ENCODE results near the gene CACNA1A. TPM values are rescaled to one million over a fixed set of nuclear protein-coding genes. Genes with fewer than 3 reads are reported as not detected.

Gene CACNA1A
- total RNA-seq, 1 donor from 2014 or later = 1.5 TPM

DNA sequence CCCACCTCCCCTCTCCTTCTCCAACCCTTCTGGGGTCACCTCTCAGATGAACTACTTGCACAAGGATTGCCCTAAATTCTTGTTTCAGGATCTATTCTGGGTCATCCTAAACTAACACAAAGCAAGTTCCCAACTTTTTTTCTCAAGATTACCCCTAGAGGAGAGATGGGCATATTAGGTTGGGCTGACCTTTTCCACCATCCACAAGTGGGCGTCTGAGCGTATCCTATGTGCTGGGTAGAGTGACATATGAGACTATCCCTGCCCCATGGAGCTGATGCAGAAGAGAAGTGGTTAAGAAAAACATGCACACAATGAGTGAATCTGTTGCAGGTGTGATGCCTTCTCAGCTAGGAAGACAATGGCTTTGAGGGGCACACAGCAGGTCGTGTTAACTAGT lies 132.7 kb downstream of the CACNA1A start:
- H3K4me3 Mint-ChIP-seq = no peak overlapping the region
- H3K27me3 Mint-ChIP-seq = peaks cover 9% of the 10 kb centered on the region
- no peak for DNase-seq
- H3K9me3 Mint-ChIP-seq = peaks cover 2% of the 10 kb centered on the region
- no peak for TF ChIP-seq CTCF (IDR thresholded peaks at IDR 0.05)
- H3K36me3 Mint-ChIP-seq (ENCODE audit: low read depth) = no peaks in the 10 kb centered on the region
- ChIA-PET POLR2A (no interaction called here), CTCF (interaction anchor here (0.8 kb wide), 1 partner anchor 216 kb away, joined by 3 read pairs; no protein-coding TSS in a partner anchor)
- H3K4me1 Mint-ChIP-seq = no peaks in the 10 kb centered on the region
- no peak overlapping the region for H3K27ac Mint-ChIP-seq
- intact Hi-C loops (cut with micrococcal nuclease) = no loop called here
- ATAC-seq (ENCODE audit: low read depth) = no peak

DNA sequence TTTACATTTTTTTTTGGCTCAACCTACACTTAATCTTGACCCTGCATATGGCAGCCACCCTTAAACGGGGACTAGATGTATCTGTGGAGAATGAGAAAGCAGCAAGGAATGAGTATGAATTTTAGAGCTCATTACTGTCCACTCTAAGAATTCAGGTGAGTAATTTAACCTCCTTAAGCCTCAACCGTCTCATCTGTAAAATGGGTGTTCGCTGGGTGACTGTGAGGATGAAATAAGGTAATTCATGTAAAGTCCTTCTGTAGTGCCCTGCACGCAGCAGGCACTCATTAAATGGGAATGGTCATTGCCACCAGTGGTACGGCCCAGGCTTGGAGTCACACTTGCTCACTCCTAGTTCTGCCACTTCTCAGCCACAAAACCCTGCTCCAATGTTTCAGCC lies 135.3 kb downstream of the CACNA1A start:
- intact Hi-C loops (cut with micrococcal nuclease) = no loop called here
- Mint-ChIP-seq H3K4me3 (no peak overlapping the region), H3K4me1 (no peaks in the 10 kb centered on the region), H3K27ac (no peak overlapping the region), H3K9me3 (peaks cover 2% of the 10 kb centered on the region), H3K36me3 (ENCODE audit: low read depth) (no peaks in the 10 kb centered on the region), H3K27me3 (peaks cover 9% of the 10 kb centered on the region)
- DNase-seq (no peak), ATAC-seq (ENCODE audit: low read depth) (no peak)
- TF ChIP-seq CTCF (IDR thresholded peaks at IDR 0.05) = no peak
- ChIA-PET CTCF (no interaction called here), POLR2A (no interaction called here)

GRCh38 chr19:13366529-13367143 lies 139.6 kb downstream of the CACNA1A start:
- no peak for ATAC-seq (ENCODE audit: low read depth)
- CTCF ChIA-PET = no interaction called here
- Mint-ChIP-seq H3K27ac (no peak overlapping the region), H3K4me1 (no peaks in the 10 kb centered on the region), H3K9me3 (no peaks in the 10 kb centered on the region), H3K4me3 (no peak overlapping the region), H3K36me3 (ENCODE audit: low read depth) (no peaks in the 10 kb centered on the region), H3K27me3 (peaks cover 10% of the 10 kb centered on the region)
- TF ChIP-seq CTCF (IDR thresholded peaks at IDR 0.05) = no peak
- POLR2A ChIA-PET = no interaction called here
- intact Hi-C loops (cut with micrococcal nuclease) = no loop called here
- DNase-seq = no peak

DNA sequence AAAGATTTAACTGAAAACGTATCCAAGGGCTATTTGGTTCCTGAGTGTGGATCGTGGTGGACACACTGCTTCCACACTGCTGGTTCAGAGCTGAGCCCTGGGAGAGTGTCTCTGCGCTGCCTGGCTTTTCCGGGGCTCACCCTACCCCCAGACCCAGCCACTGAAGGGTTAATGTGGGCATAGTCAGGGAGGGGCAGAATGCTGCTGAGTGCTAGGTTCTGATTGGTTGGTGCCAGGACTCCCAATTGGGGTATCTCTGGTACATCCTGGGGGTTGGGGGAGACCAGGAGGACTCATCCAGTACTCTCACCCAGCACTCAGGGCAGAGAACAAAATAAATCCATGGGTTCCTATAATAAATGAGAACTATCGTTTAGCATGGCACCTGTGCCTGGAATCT lies 142.3 kb downstream of the CACNA1A start:
- H3K4me1 Mint-ChIP-seq = no peaks in the 10 kb centered on the region
- intact Hi-C loops (cut with micrococcal nuclease) = no loop called here
- CTCF ChIA-PET = no interaction called here
- peaks cover 6% of the 10 kb centered on the region for H3K9me3 Mint-ChIP-seq
- peaks cover 8% of the 10 kb centered on the region for H3K27me3 Mint-ChIP-seq
- no peak for TF ChIP-seq CTCF (IDR thresholded peaks at IDR 0.05)
- no peak overlapping the region for H3K27ac Mint-ChIP-seq
- DNase-seq = no peak
- H3K36me3 Mint-ChIP-seq (ENCODE audit: low read depth) = no peaks in the 10 kb centered on the region
- H3K4me3 Mint-ChIP-seq = no peak overlapping the region
- POLR2A ChIA-PET = no interaction called here
- no peak for ATAC-seq (ENCODE audit: low read depth)

DNA sequence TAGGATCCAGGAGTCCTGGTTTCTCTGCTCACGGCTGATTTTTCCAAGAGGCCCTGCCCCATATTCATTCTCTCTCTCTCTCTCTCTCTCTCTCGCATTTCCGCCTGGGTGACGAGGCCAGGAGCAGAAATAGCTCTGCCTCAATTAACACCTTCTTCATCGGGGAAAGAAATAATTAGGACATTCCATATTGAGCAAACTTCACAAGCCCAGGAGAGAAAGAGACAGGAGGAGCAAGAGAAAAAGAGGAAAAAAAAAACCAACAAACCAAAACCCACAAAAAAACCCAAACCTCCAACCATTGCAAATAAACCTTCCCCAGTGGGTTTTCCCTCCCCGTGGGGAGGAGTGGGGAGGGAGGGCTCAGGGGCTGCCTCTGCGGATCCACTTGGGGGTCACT lies 143.0 kb downstream of the CACNA1A start:
- CTCF ChIA-PET = no interaction called here
- Mint-ChIP-seq H3K4me1 (no peaks in the 10 kb centered on the region), H3K36me3 (ENCODE audit: low read depth) (no peaks in the 10 kb centered on the region), H3K27ac (no peak overlapping the region), H3K4me3 (no peak overlapping the region), H3K9me3 (peaks cover 6% of the 10 kb centered on the region), H3K27me3 (peaks cover 11% of the 10 kb centered on the region)
- intact Hi-C loops (cut with micrococcal nuclease) = no loop called here
- no peak for ATAC-seq (ENCODE audit: low read depth)
- POLR2A ChIA-PET = no interaction called here
- DNase-seq = no peak
- TF ChIP-seq CTCF (IDR thresholded peaks at IDR 0.05) = no peak

Measured in activated B cell treated with CpG ODN at 0.5 μM for 24 hours (primary cell).